Measurements from ENCODE around the gene ST8SIA4.

- TF ChIP-seq RAD21 (IDR thresholded peaks at IDR 0.05; ENCODE audit: low read depth) (no peak), TCF12 (IDR thresholded peaks at IDR 0.05; ENCODE audit: low read depth) (no peak), REST (IDR thresholded peaks at IDR 0.05; ENCODE audit: low read depth) (no peak), EP300 (IDR thresholded peaks at IDR 0.05; ENCODE audit: borderline replicate concordance) (no peak), NFIC (IDR thresholded peaks at IDR 0.05) (no peak), EGR1 (IDR thresholded peaks at IDR 0.05) (no peak), USF1 (IDR thresholded peaks at IDR 0.05) (no peak), CEBPB (IDR thresholded peaks at IDR 0.05) (no peak), ZBTB7A (IDR thresholded peaks at IDR 0.05; ENCODE audit: low read depth) (no peak)
Measured at GRCh38 chr5:100772006-100772405, 131.1 kb downstream of the ST8SIA4 start.

Measured in Ishikawa (cell line).